ENCODE data around the gene TIMM8B.
"Not testable (repeated sequence)": the region's sequence is repeated elsewhere in the genome, so short reads cannot be mapped to it uniquely, and the experiment has no call there.

DNA sequence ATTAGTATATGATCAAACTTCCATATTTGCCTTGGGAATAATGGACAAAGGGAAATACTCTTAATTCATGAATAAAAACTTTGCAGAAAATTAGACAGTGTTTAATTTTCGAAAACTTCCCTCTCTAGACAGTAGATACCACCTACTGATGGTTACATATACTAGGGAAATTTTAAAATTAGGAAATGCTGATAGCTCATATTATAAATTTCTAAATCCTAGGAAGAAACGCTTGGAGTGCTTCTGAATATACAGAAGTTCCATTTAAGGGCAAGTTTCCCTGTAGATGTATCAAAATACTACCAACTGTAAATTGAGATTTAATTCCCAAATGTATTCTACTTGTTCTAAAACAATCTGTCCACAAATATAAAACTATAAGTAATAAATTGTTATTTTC lies 8.7 kb upstream of the TIMM8B start:
- TF ChIP-seq, protein P1, sequence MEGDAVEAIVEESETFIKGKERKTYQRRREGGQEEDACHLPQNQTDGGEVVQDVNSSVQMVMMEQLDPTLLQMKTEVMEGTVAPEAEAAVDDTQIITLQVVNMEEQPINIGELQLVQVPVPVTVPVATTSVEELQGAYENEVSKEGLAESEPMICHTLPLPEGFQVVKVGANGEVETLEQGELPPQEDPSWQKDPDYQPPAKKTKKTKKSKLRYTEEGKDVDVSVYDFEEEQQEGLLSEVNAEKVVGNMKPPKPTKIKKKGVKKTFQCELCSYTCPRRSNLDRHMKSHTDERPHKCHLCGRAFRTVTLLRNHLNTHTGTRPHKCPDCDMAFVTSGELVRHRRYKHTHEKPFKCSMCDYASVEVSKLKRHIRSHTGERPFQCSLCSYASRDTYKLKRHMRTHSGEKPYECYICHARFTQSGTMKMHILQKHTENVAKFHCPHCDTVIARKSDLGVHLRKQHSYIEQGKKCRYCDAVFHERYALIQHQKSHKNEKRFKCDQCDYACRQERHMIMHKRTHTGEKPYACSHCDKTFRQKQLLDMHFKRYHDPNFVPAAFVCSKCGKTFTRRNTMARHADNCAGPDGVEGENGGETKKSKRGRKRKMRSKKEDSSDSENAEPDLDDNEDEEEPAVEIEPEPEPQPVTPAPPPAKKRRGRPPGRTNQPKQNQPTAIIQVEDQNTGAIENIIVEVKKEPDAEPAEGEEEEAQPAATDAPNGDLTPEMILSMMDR (IDR thresholded peaks at IDR 0.05): not testable (repeated sequence)
- not testable (repeated sequence) for TF ChIP-seq POLR2A (IDR thresholded peaks at IDR 0.05)
